A673 (cell line): Measurements from ENCODE around the gene TENM3. TPM values are rescaled to one million over a fixed set of nuclear protein-coding genes. Genes with fewer than 3 reads are reported as not detected.

Source experiments
- BruUV-seq: library from RNA; stranded (reverse); fragments of 400-500 nt; replicated peaks from 2 replicates; lab custom pipeline; 2021; lab: Mats Ljungman, UMichigan
- CTCF ChIA-PET: fragments of 300-600 bp; sonication (Branson Sonifier 250); formaldehyde crosslinking; loops from one replicate; lab custom pipeline; 2022; ENCODE audit warnings: antibody characterized with exemption; lab: Charles Lee
- POLR2A ChIA-PET: fragments of 300-600 bp; sonication (Branson Sonifier 250); formaldehyde crosslinking; loops from one replicate; lab custom pipeline; 2022; ENCODE audit warnings: antibody characterized with exemption; ENCODE audit not compliant: low non-redundant PET; lab: Charles Lee
- DNase-seq: peaks from one replicate; pipeline ENCODE4 v3.0.0-alpha.2; 2015; ENCODE audit warnings: low spot score
- H3K27ac ChIP-seq: fragments of 200-600 bp; sonication (generic); 2 replicates; pipeline ENCODE4 v1.5.1; 2016; ENCODE audit warnings: mixed run types, low read depth, mild to moderate bottlenecking, mixed read lengths, antibody characterized with exemption, low read length; ENCODE audit not compliant: poor library complexity, severe bottlenecking
- H3K27me3 ChIP-seq: fragments of 200-600 bp; sonication (generic); replicated peaks from 2 replicates; pipeline ENCODE4 v1.6.1; 2017; ENCODE audit warnings: mixed run types, low read depth, mild to moderate bottlenecking, mixed read lengths, antibody characterized with exemption, low read length; ENCODE audit not compliant: insufficient read depth, poor library complexity
- H3K36me3 ChIP-seq: fragments of 200-600 bp; sonication (generic); 2 replicates; pipeline ENCODE4 v1.6.1; 2016; ENCODE audit warnings: mixed run types, mild to moderate bottlenecking, mixed read lengths, antibody characterized with exemption, low read length; ENCODE audit not compliant: insufficient read depth, poor library complexity, severe bottlenecking
- H3K4me1 ChIP-seq: fragments of 200-600 bp; sonication (generic); 2 replicates; pipeline ENCODE4 v1.6.1; 2017; ENCODE audit warnings: mixed run types, mild to moderate bottlenecking, mixed read lengths, antibody characterized with exemption, low read length; ENCODE audit not compliant: insufficient read depth, poor library complexity, severe bottlenecking
- H3K4me3 ChIP-seq: fragments of 200-600 bp; sonication (generic); 2 replicates; pipeline ENCODE4 v1.5.1; 2016; ENCODE audit warnings: low read depth, mixed run types, mild to moderate bottlenecking, mixed read lengths, low read length; ENCODE audit not compliant: poor library complexity, severe bottlenecking
- H3K9me3 ChIP-seq: fragments of 200-600 bp; sonication (generic); 2 replicates; pipeline ENCODE4 v1.6.1; 2016; ENCODE audit warnings: mixed run types, low read depth, mild to moderate bottlenecking, mixed read lengths, antibody characterized with exemption, low read length; ENCODE audit not compliant: poor library complexity, severe bottlenecking
- CTCF ChIP-seq: fragments of 300-800, 200-600 bp; sonication (generic); conservative IDR thresholded peaks from 2 replicates; pipeline ENCODE4 v1.5.1; 2017; ENCODE audit warnings: low read depth, mild to moderate bottlenecking, antibody characterized with exemption, low read length, moderate library complexity, mixed read lengths
- EZH2 ChIP-seq: fragments of 200-600 bp; sonication (generic); IDR thresholded peaks from 2 replicates; pipeline ENCODE4 v1.6.1; 2017; ENCODE audit warnings: borderline replicate concordance, low read depth, mild to moderate bottlenecking, mixed read lengths, antibody characterized with exemption, low read length; ENCODE audit not compliant: poor library complexity, severe bottlenecking
- intact Hi-C: fragments of 100-400 bp; cut with micrococcal nuclease; formaldehyde crosslinking; loops from one replicate; pipeline ENCODE4 v1.10.0; 2022; ENCODE audit not compliant: unreplicated experiment
- total RNA-seq: library from RNA; stranded (reverse); gene quantifications from 2 replicates; pipeline ENCODE4 v1.2.3, GENCODE V29; 2021

Gene TENM3
- total RNA-seq, 1 experiment from 2014 or later = 26.4 TPM

GRCh38 chr4:182695842-182696241, 452.6 kb downstream of the TENM3 start:
- CTCF ChIA-PET = no interaction called here
- POLR2A ChIA-PET = no interaction called here
- no peaks in the 10 kb centered on the region for H3K4me1 ChIP-seq
- intact Hi-C loops = no loop called here
- DNase-seq = no peak
- H3K4me3 ChIP-seq = no peak overlapping the region
- H3K36me3 ChIP-seq = no peaks in the 10 kb centered on the region
- no peak for TF ChIP-seq EZH2
- no peak for TF ChIP-seq CTCF
- H3K27ac ChIP-seq = no peak overlapping the region
- BruUV-seq = no TSS peak
- no peaks in the 10 kb centered on the region for H3K27me3 ChIP-seq
- H3K9me3 ChIP-seq = no peaks in the 10 kb centered on the region

- intact Hi-C loops = no loop called here
- Histone ChIP-seq H3K36me3 (no peaks in the 10 kb centered on the region), H3K4me3 (no peak overlapping the region), H3K4me1 (no peaks in the 10 kb centered on the region), H3K27ac (no peak overlapping the region), H3K27me3 (no peaks in the 10 kb centered on the region), H3K9me3 (no peaks in the 10 kb centered on the region)
- no peak for DNase-seq
- BruUV-seq = no TSS peak
- POLR2A ChIA-PET = no interaction called here
- no peak for TF ChIP-seq EZH2
- TF ChIP-seq CTCF = no peak
- CTCF ChIA-PET = no interaction called here
Observed at GRCh38 chr4:182697094-182697493, 453.9 kb downstream of the TENM3 start.

- Histone ChIP-seq H3K27ac (no peak overlapping the region), H3K27me3 (no peaks in the 10 kb centered on the region), H3K36me3 (no peaks in the 10 kb centered on the region), H3K9me3 (no peaks in the 10 kb centered on the region), H3K4me1 (no peaks in the 10 kb centered on the region), H3K4me3 (no peak overlapping the region)
- DNase-seq = no peak
- POLR2A ChIA-PET = no interaction called here
- no peak for TF ChIP-seq EZH2
- no peak for TF ChIP-seq CTCF
- CTCF ChIA-PET = no interaction called here
- intact Hi-C loops = no loop called here
- BruUV-seq = no TSS peak
Observed at GRCh38 chr4:182698212-182698611, 455.0 kb downstream of the TENM3 start.
